ENCODE measurements around the gene MAP7.

- TF ChIP-seq, protein P1, sequence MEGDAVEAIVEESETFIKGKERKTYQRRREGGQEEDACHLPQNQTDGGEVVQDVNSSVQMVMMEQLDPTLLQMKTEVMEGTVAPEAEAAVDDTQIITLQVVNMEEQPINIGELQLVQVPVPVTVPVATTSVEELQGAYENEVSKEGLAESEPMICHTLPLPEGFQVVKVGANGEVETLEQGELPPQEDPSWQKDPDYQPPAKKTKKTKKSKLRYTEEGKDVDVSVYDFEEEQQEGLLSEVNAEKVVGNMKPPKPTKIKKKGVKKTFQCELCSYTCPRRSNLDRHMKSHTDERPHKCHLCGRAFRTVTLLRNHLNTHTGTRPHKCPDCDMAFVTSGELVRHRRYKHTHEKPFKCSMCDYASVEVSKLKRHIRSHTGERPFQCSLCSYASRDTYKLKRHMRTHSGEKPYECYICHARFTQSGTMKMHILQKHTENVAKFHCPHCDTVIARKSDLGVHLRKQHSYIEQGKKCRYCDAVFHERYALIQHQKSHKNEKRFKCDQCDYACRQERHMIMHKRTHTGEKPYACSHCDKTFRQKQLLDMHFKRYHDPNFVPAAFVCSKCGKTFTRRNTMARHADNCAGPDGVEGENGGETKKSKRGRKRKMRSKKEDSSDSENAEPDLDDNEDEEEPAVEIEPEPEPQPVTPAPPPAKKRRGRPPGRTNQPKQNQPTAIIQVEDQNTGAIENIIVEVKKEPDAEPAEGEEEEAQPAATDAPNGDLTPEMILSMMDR (IDR thresholded peaks at IDR 0.05; ENCODE audit: poor library complexity, severe bottlenecking) = no peak
- no peak for TF ChIP-seq MXI1 (conservative IDR thresholded peaks at IDR 0.05; ENCODE audit: poor library complexity, severe bottlenecking)
- TF ChIP-seq, protein P2, sequence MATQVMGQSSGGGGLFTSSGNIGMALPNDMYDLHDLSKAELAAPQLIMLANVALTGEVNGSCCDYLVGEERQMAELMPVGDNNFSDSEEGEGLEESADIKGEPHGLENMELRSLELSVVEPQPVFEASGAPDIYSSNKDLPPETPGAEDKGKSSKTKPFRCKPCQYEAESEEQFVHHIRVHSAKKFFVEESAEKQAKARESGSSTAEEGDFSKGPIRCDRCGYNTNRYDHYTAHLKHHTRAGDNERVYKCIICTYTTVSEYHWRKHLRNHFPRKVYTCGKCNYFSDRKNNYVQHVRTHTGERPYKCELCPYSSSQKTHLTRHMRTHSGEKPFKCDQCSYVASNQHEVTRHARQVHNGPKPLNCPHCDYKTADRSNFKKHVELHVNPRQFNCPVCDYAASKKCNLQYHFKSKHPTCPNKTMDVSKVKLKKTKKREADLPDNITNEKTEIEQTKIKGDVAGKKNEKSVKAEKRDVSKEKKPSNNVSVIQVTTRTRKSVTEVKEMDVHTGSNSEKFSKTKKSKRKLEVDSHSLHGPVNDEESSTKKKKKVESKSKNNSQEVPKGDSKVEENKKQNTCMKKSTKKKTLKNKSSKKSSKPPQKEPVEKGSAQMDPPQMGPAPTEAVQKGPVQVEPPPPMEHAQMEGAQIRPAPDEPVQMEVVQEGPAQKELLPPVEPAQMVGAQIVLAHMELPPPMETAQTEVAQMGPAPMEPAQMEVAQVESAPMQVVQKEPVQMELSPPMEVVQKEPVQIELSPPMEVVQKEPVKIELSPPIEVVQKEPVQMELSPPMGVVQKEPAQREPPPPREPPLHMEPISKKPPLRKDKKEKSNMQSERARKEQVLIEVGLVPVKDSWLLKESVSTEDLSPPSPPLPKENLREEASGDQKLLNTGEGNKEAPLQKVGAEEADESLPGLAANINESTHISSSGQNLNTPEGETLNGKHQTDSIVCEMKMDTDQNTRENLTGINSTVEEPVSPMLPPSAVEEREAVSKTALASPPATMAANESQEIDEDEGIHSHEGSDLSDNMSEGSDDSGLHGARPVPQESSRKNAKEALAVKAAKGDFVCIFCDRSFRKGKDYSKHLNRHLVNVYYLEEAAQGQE (IDR thresholded peaks at IDR 0.05; ENCODE audit: borderline replicate concordance) = no peak
- TF ChIP-seq POLR2AphosphoS5 (IDR thresholded peaks at IDR 0.05) = no peak
- TF ChIP-seq SMC3 (conservative IDR thresholded peaks at IDR 0.05; ENCODE audit: poor library complexity) = no peak
These were observed 81.5 kb downstream of the MAP7 start for GRCh38 chr6:136468711-136469110.

Data from neural cell (in vitro differentiated cells).